ENCODE data around the gene RIPPLY3.

Gene RIPPLY3

GRCh38 chr21:37064841-37065240 is 58.3 kb downstream of the RIPPLY3 start:
- DNase-seq, result no peak

- DNase-seq, result no peak
Observed at GRCh38 chr21:37065561-37066177, 59.2 kb downstream of the RIPPLY3 start.
